HG03342 (cell line): ENCODE data around the gene TBC1D9.

Source experiments
- ATAC-seq: cut with Tn5 transposase; IDR thresholded peaks from one replicate; pipeline ENCODE4 v1.9.1; 2021; ENCODE audit warnings: mild to moderate bottlenecking, moderate library complexity; ENCODE audit not compliant: unreplicated experiment

Gene TBC1D9

GRCh38 chr4:140659943-140660700 lies 96.1 kb downstream of the TBC1D9 start:
- ATAC-seq: no peak

- ATAC-seq: no peak
These were observed 101.7 kb downstream of the TBC1D9 start for GRCh38 chr4:140654495-140654814.

GRCh38 chr4:140653718-140654494 lies 102.3 kb downstream of the TBC1D9 start:
- no peak for ATAC-seq

- no peak for ATAC-seq
These were observed 103.6 kb downstream of the TBC1D9 start for GRCh38 chr4:140652601-140653000.

GRCh38 chr4:140648716-140649308 lies 107.4 kb downstream of the TBC1D9 start:
- no peak for ATAC-seq

- no peak for ATAC-seq
These were observed 110.4 kb downstream of the TBC1D9 start for GRCh38 chr4:140645614-140646412.

GRCh38 chr4:140645196-140645595 lies 111.0 kb downstream of the TBC1D9 start:
- ATAC-seq: no peak

GRCh38 chr4:140644470-140645185 lies 111.6 kb downstream of the TBC1D9 start:
- no peak for ATAC-seq

- ATAC-seq: no peak
These were observed 112.6 kb downstream of the TBC1D9 start for GRCh38 chr4:140643571-140644055.

- ATAC-seq: no peak
These were observed 113.3 kb downstream of the TBC1D9 start for GRCh38 chr4:140642674-140643437.

GRCh38 chr4:140641789-140642439 lies 114.3 kb downstream of the TBC1D9 start:
- ATAC-seq: no peak

- no peak for ATAC-seq
These were observed 115.1 kb downstream of the TBC1D9 start for GRCh38 chr4:140641105-140641555.

- ATAC-seq: no peak
These were observed 115.9 kb downstream of the TBC1D9 start for GRCh38 chr4:140640150-140640748.

- no peak for ATAC-seq
These were observed 117.1 kb downstream of the TBC1D9 start for GRCh38 chr4:140639066-140639465.

- ATAC-seq: peak; percentile 78
These were observed 118.3 kb downstream of the TBC1D9 start for GRCh38 chr4:140637836-140638235.

GRCh38 chr4:140635606-140636005 lies 120.6 kb downstream of the TBC1D9 start:
- ATAC-seq: no peak

- no peak for ATAC-seq
These were observed 122.2 kb downstream of the TBC1D9 start for GRCh38 chr4:140633951-140634350.

- no peak for ATAC-seq
These were observed 123.1 kb downstream of the TBC1D9 start for GRCh38 chr4:140633124-140633523.

- ATAC-seq: no peak
These were observed 125.9 kb downstream of the TBC1D9 start for GRCh38 chr4:140630246-140630645.
